Measurements from ENCODE around the gene NOS1AP.

The NOS1AP gene

DNA sequence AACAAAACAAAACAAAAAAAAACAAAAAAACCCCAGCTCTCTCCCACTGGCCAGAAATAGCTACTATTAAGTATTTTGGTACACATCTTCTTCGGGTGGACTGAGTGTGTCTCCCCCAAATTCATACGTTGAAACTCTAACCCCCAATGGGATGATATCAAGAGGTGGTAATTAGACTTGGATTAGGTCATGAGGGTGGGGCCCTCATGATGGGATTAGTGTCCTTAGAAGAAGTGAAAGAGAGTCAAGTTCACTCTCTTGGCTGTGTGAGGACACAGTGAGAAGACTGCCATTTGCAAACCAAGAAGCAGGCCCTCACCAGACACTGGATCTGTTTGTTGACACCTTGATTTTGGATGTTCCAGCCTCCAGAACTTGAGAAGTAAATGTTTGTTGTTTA, 116.9 kb downstream of the NOS1AP start:
- Histone ChIP-seq H3K4me1 (ENCODE audit: control insufficient read depth in 2 of 2, insufficient read depth in 2 of 2, low read length in 2 of 2) (no peaks in the 10 kb centered on the region), H3K9me3 (ENCODE audit: control insufficient read depth in 2 of 2, low read length in 2 of 2) (no peaks in the 10 kb centered on the region), H3K4me3 (ENCODE audit: low read length in 2 of 2) (no peak overlapping the region), H3K27me3 (ENCODE audit: control insufficient read depth in 2 of 2, insufficient read depth in 2 of 2, low read length in 2 of 2) (no peaks in the 10 kb centered on the region), H3K36me3 (ENCODE audit: control insufficient read depth in 2 of 2, insufficient read depth in 2 of 2, low read length in 2 of 2) (no peaks in the 10 kb centered on the region), H3K27ac (ENCODE audit: low read depth in 2 of 2, low read length in 2 of 2) (no peak overlapping the region), H3K9ac (ENCODE audit: low read depth in 1 of 2, low read length in 2 of 2) (no peak overlapping the region)

DNA sequence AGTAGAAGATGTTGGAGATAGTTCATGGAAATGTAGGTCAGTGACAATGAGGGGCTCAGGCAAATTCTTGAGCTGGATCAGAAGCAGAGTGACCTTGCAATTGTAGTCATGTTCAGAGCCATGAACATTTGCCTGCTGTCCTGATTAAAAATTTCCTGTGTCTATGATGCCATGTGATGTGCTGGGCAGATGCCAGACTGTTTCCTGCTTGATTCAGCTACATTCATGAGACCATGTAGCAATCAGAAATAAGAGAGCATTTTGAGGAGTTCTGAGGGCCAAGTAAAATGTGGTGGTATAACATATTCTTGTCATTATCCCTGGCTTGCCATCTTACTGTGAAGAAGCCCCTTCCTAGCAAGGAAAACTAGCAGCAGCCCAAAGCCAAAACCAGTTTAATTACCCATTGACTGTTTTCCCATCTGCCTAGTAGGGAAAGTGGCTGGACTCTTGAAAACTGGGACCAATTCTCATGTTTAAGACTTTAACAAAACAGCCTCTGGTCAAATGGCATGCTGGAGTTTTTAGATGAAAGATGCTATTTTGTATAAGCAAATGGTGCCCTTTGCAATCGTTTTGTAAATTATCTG, 118.3 kb downstream of the NOS1AP start:
- Histone ChIP-seq H3K9ac (ENCODE audit: low read depth in 1 of 2, low read length in 2 of 2) (no peak overlapping the region), H3K9me3 (ENCODE audit: control insufficient read depth in 2 of 2, low read length in 2 of 2) (no peaks in the 10 kb centered on the region), H3K4me3 (ENCODE audit: low read length in 2 of 2) (no peak overlapping the region), H3K36me3 (ENCODE audit: control insufficient read depth in 2 of 2, insufficient read depth in 2 of 2, low read length in 2 of 2) (no peaks in the 10 kb centered on the region), H3K27me3 (ENCODE audit: control insufficient read depth in 2 of 2, insufficient read depth in 2 of 2, low read length in 2 of 2) (no peaks in the 10 kb centered on the region), H3K4me1 (ENCODE audit: control insufficient read depth in 2 of 2, insufficient read depth in 2 of 2, low read length in 2 of 2) (no peaks in the 10 kb centered on the region), H3K27ac (ENCODE audit: low read depth in 2 of 2, low read length in 2 of 2) (no peak overlapping the region)

DNA sequence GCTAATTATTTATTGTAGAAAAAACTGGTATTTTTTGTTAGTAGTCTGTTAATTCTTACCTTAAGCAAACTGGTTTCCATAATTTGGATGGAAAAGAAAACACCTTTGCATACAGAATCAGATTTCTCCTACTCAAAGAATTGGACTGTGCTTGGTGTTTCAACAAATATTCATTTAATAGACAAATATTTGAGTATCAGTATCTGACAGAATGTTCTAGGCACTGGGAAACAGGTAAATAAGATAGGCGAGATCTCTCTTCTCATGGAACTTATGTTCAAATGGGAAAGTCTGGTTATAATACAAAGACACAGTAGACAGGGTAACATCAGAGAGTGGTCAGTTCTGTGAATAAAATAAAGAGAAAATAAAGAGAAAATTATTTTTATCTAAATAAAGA, 119.9 kb downstream of the NOS1AP start:
- H3K36me3 ChIP-seq (ENCODE audit: control insufficient read depth in 2 of 2, insufficient read depth in 2 of 2, low read length in 2 of 2) = no peaks in the 10 kb centered on the region
- no peak overlapping the region for H3K9ac ChIP-seq (ENCODE audit: low read depth in 1 of 2, low read length in 2 of 2)
- H3K27ac ChIP-seq (ENCODE audit: low read depth in 2 of 2, low read length in 2 of 2) = no peak overlapping the region
- H3K9me3 ChIP-seq (ENCODE audit: control insufficient read depth in 2 of 2, low read length in 2 of 2) = no peaks in the 10 kb centered on the region
- H3K4me1 ChIP-seq (ENCODE audit: control insufficient read depth in 2 of 2, insufficient read depth in 2 of 2, low read length in 2 of 2) = no peaks in the 10 kb centered on the region
- no peak overlapping the region for H3K4me3 ChIP-seq (ENCODE audit: low read length in 2 of 2)
- H3K27me3 ChIP-seq (ENCODE audit: control insufficient read depth in 2 of 2, insufficient read depth in 2 of 2, low read length in 2 of 2) = no peaks in the 10 kb centered on the region

DNA sequence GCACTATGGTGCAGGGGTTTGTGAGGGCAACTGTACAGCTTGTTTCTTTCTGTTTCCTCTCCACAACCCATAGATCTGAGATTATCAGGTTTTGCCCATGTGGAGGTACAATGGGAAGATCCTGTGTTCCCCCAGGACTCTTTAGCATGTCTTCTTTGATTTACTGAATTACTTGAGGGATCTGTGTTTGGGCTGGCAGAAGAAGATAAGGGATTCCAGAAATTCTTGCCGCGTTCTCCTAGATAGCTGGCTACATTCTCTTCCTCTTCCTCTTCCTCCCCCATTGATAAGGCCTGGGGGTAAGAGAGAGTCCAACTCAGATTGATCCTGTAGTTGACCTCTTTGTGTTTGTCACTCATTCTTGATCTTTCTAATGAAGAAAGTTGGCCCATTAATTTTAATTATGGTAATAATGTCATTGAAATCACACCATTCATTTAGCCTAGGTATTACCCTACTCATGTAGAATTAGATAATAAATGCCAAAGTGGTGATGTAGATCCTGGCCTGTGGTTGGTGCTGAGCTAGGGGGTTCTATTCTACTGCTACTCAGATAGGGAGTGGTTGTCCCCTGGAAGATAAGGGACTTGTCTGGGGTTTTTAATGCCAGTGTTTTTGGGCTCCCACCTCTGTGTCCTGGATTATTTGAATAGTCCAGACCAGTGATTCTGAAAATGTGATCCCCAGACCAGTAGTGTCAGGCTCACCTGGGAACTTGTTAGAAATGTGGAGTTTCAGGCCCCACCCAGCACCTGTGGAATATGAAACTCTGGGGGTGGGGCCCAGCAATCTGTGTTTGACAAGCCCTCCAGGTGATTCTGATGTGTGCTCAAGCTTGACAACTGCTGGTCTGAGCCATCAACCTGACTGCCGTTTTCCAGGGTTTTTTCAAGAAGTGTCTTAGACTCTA, 122.2 kb downstream of the NOS1AP start:
- no peak overlapping the region for H3K27ac ChIP-seq (ENCODE audit: low read depth in 2 of 2, low read length in 2 of 2)

GRCh38 chr1:162192306-162192678, 122.8 kb downstream of the NOS1AP start:
- H3K27me3 ChIP-seq (ENCODE audit: control insufficient read depth in 2 of 2, insufficient read depth in 2 of 2, low read length in 2 of 2) = no peaks in the 10 kb centered on the region
- no peak overlapping the region for H3K9ac ChIP-seq (ENCODE audit: low read depth in 1 of 2, low read length in 2 of 2)
- peaks cover 3 to 11% of the 10 kb centered on the region in 2 donors for H3K4me1 ChIP-seq (ENCODE audit: control insufficient read depth in 2 of 2, insufficient read depth in 2 of 2, low read length in 2 of 2)
- H3K4me3 ChIP-seq (ENCODE audit: low read length in 2 of 2) = no peak overlapping the region
- H3K36me3 ChIP-seq (ENCODE audit: control insufficient read depth in 2 of 2, insufficient read depth in 2 of 2, low read length in 2 of 2) = no peaks in the 10 kb centered on the region
- no peak overlapping the region for H3K27ac ChIP-seq (ENCODE audit: low read depth in 2 of 2, low read length in 2 of 2)
- no peaks in the 10 kb centered on the region for H3K9me3 ChIP-seq (ENCODE audit: control insufficient read depth in 2 of 2, low read length in 2 of 2)

More for the DNA sequence above, 122.2 kb downstream of the NOS1AP start:
- H3K4me3 ChIP-seq (ENCODE audit: low read length in 2 of 2) = no peak overlapping the region
- no peak overlapping the region for H3K9ac ChIP-seq (ENCODE audit: low read depth in 1 of 2, low read length in 2 of 2)
- H3K27me3 ChIP-seq (ENCODE audit: control insufficient read depth in 2 of 2, insufficient read depth in 2 of 2, low read length in 2 of 2) = no peaks in the 10 kb centered on the region
- H3K4me1 ChIP-seq (ENCODE audit: control insufficient read depth in 2 of 2, insufficient read depth in 2 of 2, low read length in 2 of 2) = peaks cover 0 to 6% of the 10 kb centered on the region in 2 donors
- H3K9me3 ChIP-seq (ENCODE audit: control insufficient read depth in 2 of 2, low read length in 2 of 2) = no peaks in the 10 kb centered on the region
- no peaks in the 10 kb centered on the region for H3K36me3 ChIP-seq (ENCODE audit: control insufficient read depth in 2 of 2, insufficient read depth in 2 of 2, low read length in 2 of 2)

DNA sequence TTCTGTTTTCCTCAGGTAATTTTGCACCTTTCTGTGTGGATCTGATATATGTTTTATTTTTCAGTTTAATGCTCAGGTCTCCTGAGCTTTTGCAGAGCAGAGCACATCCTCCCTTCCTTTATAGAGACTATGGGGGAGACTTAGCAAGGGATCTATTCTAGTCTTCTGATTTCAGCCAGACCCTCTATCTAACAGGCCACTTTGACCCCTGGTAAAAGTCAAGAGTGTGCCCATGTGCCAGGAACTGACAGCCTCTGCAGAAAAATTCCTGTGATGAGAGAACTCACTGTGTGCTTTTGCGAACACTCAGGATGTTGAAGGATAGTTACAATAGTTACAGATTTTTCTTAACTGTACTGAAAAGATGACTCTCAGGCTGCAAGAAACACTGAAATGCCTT, 123.3 kb downstream of the NOS1AP start:
- H3K9ac ChIP-seq (ENCODE audit: low read depth in 1 of 2, low read length in 2 of 2) = no peak overlapping the region
- peaks cover 3 to 11% of the 10 kb centered on the region in 2 donors for H3K4me1 ChIP-seq (ENCODE audit: control insufficient read depth in 2 of 2, insufficient read depth in 2 of 2, low read length in 2 of 2)
- H3K27me3 ChIP-seq (ENCODE audit: control insufficient read depth in 2 of 2, insufficient read depth in 2 of 2, low read length in 2 of 2) = no peaks in the 10 kb centered on the region
- H3K4me3 ChIP-seq (ENCODE audit: low read length in 2 of 2) = no peak overlapping the region
- no peaks in the 10 kb centered on the region for H3K36me3 ChIP-seq (ENCODE audit: control insufficient read depth in 2 of 2, insufficient read depth in 2 of 2, low read length in 2 of 2)
- no peaks in the 10 kb centered on the region for H3K9me3 ChIP-seq (ENCODE audit: control insufficient read depth in 2 of 2, low read length in 2 of 2)
- H3K27ac ChIP-seq (ENCODE audit: low read depth in 2 of 2, low read length in 2 of 2) = no peak overlapping the region

DNA sequence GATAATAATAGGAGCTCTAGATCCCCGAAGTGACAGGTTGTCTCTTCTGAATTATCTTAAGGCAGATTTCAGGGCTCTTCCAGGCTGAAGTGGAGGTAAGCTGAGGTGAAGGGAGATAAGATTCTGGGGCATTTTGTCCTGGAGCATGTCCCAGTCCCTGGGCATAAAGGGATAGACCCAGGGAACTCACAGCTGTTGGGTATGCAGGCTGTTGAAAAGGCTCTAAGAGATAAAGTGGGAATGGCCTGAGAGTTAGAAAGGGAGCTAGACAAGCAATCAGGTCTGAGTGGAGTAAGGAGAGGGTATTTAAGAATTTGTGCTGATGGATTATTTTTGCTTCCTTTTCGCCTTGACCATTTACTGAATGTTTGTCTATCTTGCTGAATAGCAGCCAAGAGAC, 123.7 kb downstream of the NOS1AP start:
- Histone ChIP-seq H3K9ac (ENCODE audit: low read depth in 1 of 2, low read length in 2 of 2) (no peak overlapping the region), H3K27ac (ENCODE audit: low read depth in 2 of 2, low read length in 2 of 2) (no peak overlapping the region), H3K4me3 (ENCODE audit: low read length in 2 of 2) (no peak overlapping the region), H3K4me1 (ENCODE audit: control insufficient read depth in 2 of 2, insufficient read depth in 2 of 2, low read length in 2 of 2) (peaks cover 3 to 11% of the 10 kb centered on the region in 2 donors), H3K9me3 (ENCODE audit: control insufficient read depth in 2 of 2, low read length in 2 of 2) (no peaks in the 10 kb centered on the region), H3K27me3 (ENCODE audit: control insufficient read depth in 2 of 2, insufficient read depth in 2 of 2, low read length in 2 of 2) (no peaks in the 10 kb centered on the region), H3K36me3 (ENCODE audit: control insufficient read depth in 2 of 2, insufficient read depth in 2 of 2, low read length in 2 of 2) (no peaks in the 10 kb centered on the region)

DNA sequence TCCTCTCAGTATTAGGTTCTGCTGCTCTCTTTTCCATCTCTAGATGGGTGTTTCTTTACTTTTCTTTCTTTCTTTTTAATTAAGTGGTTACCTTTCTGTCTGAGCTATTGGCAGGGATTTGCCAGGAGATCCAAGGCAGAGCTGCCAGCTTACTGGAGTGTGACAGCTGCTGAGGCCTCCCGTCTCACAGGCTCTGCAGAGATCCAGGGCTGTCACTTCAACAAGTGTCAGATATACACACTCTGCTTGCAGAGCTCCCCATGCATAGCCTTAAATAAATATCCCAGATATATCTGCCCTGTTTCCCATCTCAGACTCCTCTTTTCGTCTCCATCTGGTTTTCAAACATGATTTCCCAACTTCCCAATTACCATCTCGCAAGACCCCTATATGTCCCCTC, 124.3 kb downstream of the NOS1AP start:
- no peaks in the 10 kb centered on the region for H3K36me3 ChIP-seq (ENCODE audit: control insufficient read depth in 2 of 2, insufficient read depth in 2 of 2, low read length in 2 of 2)
- H3K27me3 ChIP-seq (ENCODE audit: control insufficient read depth in 2 of 2, insufficient read depth in 2 of 2, low read length in 2 of 2) = no peaks in the 10 kb centered on the region
- H3K4me3 ChIP-seq (ENCODE audit: low read length in 2 of 2) = no peak overlapping the region
- peaks cover 3 to 11% of the 10 kb centered on the region in 2 donors for H3K4me1 ChIP-seq (ENCODE audit: control insufficient read depth in 2 of 2, insufficient read depth in 2 of 2, low read length in 2 of 2)
- no peak overlapping the region for H3K9ac ChIP-seq (ENCODE audit: low read depth in 1 of 2, low read length in 2 of 2)
- no peaks in the 10 kb centered on the region for H3K9me3 ChIP-seq (ENCODE audit: control insufficient read depth in 2 of 2, low read length in 2 of 2)
- H3K27ac ChIP-seq (ENCODE audit: low read depth in 2 of 2, low read length in 2 of 2) = no peak overlapping the region

GRCh38 chr1:162195567-162195966, 126.1 kb downstream of the NOS1AP start:
- H3K9me3 ChIP-seq (ENCODE audit: control insufficient read depth in 2 of 2, low read length in 2 of 2) = no peaks in the 10 kb centered on the region
- no peak overlapping the region for H3K9ac ChIP-seq (ENCODE audit: low read depth in 1 of 2, low read length in 2 of 2)
- peaks cover 3 to 11% of the 10 kb centered on the region in 2 donors for H3K4me1 ChIP-seq (ENCODE audit: control insufficient read depth in 2 of 2, insufficient read depth in 2 of 2, low read length in 2 of 2)
- no peaks in the 10 kb centered on the region for H3K27me3 ChIP-seq (ENCODE audit: control insufficient read depth in 2 of 2, insufficient read depth in 2 of 2, low read length in 2 of 2)
- no peak overlapping the region for H3K27ac ChIP-seq (ENCODE audit: low read depth in 2 of 2, low read length in 2 of 2)
- H3K4me3 ChIP-seq (ENCODE audit: low read length in 2 of 2) = no peak overlapping the region
- H3K36me3 ChIP-seq (ENCODE audit: control insufficient read depth in 2 of 2, insufficient read depth in 2 of 2, low read length in 2 of 2) = no peaks in the 10 kb centered on the region

DNA sequence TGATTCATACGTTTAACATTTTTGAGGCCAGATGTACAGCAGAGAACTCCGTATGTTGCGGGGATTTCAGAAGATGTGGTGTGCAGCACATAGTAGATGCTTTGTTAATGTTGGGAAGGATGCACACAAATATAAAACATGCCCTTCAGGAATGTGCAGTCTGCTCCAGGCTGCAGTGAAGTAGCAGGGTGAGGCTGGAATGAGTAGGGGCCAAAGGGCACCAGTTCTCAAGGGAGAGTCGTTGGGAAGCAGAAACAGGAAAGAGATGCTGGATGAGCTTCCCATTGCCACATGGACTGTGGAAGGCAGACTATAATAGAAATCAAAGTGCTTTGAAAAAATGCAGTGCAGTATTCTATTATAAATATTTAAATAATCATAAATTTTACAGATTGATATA, 126.9 kb downstream of the NOS1AP start:
- no peak overlapping the region for H3K27ac ChIP-seq (ENCODE audit: low read depth in 2 of 2, low read length in 2 of 2)
- no peaks in the 10 kb centered on the region for H3K36me3 ChIP-seq (ENCODE audit: control insufficient read depth in 2 of 2, insufficient read depth in 2 of 2, low read length in 2 of 2)
- no peak overlapping the region for H3K9ac ChIP-seq (ENCODE audit: low read depth in 1 of 2, low read length in 2 of 2)
- no peak overlapping the region for H3K4me3 ChIP-seq (ENCODE audit: low read length in 2 of 2)
- no peaks in the 10 kb centered on the region for H3K27me3 ChIP-seq (ENCODE audit: control insufficient read depth in 2 of 2, insufficient read depth in 2 of 2, low read length in 2 of 2)
- H3K4me1 ChIP-seq (ENCODE audit: control insufficient read depth in 2 of 2, insufficient read depth in 2 of 2, low read length in 2 of 2) = peaks cover 3 to 11% of the 10 kb centered on the region in 2 donors
- H3K9me3 ChIP-seq (ENCODE audit: control insufficient read depth in 2 of 2, low read length in 2 of 2) = no peaks in the 10 kb centered on the region
